DMS53 treated with DMSO at 0.1 percent for 48 hours (cell line): ENCODE measurements around the gene SKIC2.
"Not testable (repeated sequence)": the region's sequence is repeated elsewhere in the genome, so short reads cannot be mapped to it uniquely, and the experiment has no call there.

ENCODE experiments used
- DNase-seq: peaks from one replicate; lab custom pipeline; 2025; ENCODE audit not compliant: unreplicated experiment; lab: John Stamatoyannopoulos, UW

The SKIC2 gene

DNA sequence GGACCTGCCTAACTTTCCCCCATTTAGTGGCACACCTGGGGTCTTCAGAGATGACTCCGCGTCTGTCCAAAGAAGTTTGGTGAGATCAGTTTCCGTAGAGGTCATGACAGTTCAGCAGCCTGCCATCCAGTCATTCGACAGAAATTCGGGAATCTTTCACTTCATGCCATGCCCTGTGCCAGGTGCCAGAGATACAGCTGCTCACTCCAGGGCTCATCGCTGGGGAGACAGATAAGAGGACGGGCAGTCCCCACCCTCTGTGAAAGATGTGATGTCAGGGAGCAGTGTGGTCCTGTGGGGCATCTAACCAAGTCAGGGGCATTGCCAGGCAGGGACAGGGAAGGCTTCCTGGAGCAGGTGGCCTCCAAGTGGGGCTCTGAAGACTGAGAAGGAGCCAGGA lies 44.3 kb downstream of the SKIC2 start:
- not testable (repeated sequence) for DNase-seq

DNA sequence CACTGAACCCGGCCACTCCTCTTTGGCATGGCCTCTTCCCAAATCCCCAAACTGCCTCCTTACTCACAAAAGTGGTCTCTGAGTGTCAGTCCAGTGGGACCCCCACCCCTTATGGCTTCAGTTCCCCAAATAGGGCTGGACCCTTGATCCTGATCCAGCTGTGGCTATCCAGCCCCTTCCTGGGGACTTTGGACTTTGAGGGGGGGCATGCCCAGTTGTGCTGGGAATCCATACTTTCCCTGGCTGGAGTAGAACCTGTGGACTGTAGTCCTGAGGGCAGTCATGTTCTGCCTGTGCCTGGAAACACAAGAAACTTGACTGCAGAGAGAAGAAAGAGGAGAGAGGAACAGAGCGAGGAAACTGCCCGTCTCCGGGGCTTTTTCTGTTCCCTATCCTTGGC lies 45.4 kb downstream of the SKIC2 start:
- DNase-seq: not testable (repeated sequence)

DNA sequence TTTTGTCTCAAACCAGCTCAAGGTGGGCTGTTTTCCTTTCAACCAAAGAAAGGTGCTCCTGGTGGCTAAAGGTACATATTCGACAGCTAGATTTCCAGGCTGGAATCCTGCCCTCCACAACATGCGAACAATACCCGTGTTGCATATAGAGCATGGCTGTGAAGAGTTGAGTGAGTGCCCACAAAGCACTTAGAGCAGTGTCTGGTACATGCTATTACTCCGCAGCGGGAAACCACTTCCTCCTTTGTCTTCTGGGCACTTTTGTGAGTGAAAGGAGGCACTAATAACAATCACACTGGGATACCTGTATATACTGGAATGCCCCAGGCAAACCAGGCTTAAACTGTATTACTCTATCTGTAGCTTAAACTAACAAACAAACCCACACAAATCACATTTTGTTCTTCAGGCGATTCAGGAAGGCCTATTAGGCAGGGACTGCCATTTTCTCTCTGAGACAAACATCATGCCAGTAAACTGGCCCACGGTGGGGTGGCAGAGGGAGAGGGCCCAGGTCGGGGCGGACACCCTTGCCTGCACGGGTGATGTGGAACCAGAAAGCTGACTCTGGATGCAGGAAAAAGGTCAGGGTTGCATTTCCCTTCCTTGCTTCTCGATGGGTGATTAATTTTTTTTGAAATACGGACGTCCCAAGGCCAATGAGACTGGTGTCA lies 46.0 kb downstream of the SKIC2 start:
- DNase-seq: not testable (repeated sequence)

DNA sequence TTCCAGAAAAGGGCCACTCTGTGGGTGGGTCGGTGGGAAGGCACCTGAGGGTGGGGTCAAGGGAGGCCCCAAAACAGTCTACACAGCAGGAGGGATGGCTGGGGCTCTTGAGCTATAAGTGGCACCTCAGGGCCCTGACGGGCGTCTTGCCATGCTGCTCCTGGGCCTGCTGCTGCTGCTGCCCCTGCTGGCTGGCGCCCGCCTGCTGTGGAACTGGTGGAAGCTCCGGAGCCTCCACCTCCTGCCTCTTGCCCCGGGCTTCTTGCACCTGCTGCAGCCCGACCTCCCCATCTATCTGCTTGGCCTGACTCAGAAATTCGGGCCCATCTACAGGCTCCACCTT lies 46.5 kb downstream of the SKIC2 start:
- not testable (repeated sequence) for DNase-seq

DNA sequence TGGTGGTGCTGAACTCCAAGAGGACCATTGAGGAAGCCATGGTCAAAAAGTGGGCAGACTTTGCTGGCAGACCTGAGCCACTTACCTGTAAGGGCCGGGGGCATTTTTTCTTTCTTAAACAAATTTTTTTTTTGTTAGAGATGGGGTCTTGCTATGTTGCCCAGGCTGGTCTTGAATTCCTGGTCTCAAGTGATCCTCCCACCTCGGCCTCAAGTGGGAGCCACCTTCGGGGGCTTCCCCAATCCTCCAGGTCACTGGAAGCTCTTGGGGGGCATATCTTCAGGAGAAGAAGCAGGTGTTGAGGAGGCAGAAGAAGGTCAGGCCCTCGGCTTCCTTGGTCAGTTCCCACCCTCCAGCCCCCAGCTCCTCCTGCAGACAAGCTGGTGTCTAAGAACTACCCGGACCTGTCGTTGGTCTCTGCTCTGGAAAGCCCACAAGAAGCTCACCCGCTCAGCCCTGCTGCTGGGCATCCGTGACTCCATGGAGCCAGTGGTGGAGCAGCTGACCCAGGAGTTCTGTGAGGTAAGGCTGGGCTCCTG lies 47.1 kb downstream of the SKIC2 start:
- DNase-seq: not testable (repeated sequence)

GRCh38 chr6:32007086-32007485 lies 48.1 kb downstream of the SKIC2 start:
- not testable (repeated sequence) for DNase-seq

DNA sequence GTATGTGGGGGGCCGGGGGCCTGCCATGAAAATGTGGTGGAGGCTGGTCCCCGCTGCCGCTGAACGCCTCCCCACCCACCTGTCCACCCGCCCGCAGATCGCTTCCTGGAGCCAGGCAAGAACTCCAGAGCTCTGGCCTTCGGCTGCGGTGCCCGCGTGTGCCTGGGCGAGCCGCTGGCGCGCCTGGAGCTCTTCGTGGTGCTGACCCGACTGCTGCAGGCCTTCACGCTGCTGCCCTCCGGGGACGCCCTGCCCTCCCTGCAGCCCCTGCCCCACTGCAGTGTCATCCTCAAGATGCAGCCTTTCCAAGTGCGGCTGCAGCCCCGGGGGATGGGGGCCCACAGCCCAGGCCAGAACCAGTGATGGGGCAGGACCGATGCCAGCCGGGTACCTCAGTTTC lies 49.1 kb downstream of the SKIC2 start:
- DNase-seq: not testable (repeated sequence)

- DNase-seq: not testable (repeated sequence)
Measured at GRCh38 chr6:32008616-32009015, 49.6 kb downstream of the SKIC2 start.

DNA sequence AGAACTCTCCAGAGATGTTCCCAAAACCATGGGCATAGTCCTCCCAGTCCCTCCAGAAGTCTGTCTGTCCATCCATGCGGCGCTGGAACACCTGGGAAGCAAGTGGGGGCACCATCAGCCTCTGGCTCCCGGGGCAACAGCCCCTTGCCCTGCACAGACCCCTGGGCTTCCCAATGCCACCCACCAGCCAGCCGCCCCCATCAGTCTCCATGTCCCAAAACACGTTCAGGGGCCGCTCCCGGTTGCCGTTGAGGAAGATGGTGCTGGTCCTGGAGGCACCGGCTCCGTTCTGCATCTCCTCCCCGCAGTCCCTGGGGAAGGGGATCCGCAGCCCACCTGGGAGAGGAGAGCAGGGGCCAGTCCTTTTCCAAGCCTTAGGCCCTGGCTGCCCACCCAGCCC lies 50.6 kb downstream of the SKIC2 start:
- DNase-seq: not testable (repeated sequence)

DNA sequence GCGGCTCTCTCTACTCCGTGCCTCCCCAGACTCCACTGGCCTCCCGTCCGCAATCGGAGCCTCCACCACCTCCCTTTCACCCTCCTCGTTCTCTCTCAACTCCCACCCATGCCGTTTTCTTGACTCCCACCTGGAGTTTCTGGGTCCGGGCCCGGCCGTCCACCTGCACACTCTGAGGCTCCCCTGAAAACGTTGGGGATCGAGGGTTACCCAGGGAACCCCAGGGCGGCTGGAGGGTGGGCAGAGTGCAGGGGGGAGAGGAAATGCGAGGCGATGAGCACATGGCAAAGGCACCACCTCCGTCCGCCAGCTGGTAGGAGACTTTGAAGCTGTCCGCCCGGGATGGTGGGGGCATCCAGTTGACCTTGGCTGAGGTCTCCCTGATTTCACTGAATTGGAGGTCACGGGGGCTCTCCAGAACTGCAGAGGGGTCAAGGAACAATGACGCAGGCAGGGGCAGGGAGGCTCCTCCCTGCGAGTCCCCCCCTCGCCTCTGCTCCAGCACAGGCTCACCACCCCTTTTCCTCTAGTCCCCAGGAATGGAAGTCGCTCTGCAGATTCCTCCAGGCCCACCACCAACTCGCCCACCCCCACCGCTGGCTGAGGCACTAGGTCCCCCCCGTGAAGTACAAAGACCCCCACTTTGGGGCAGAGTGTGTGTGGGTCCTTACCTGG lies 52.0 kb downstream of the SKIC2 start:
- DNase-seq: not testable (repeated sequence)

DNA sequence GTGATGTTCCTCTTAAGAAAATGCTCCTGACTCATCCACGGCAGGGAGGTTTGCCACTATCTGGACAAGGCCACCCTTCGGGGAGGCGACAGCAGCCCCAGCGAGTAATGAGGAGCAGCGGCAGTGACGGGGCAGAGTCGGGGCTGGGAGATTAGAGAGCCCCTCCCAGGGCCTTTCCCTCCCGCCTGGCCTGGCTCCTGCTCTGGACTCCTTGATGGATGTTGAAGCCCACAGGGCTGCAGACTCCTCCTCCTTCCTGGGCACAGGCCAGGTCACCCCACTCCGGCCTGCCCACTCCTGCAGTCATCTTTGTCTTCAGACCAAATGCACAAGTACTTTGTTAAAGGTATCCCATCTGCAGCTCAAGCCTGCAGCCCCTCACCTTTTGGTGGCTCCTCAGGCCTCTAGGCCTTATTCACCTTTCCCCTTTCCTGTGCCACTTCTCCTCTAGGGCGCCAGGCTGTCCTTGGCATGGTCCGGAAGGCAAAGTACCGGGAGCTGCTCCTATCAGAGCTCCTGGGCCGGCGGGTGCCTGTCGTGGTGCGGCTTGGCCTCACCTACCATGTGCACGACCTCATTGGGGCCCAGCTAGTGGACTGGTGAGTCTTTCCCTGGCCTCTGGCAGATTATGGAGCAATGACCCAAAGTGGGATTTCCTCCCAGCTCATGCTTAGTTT lies 54.1 kb downstream of the SKIC2 start:
- DNase-seq: not testable (repeated sequence)

- not testable (repeated sequence) for DNase-seq
Measured at GRCh38 chr6:32013738-32014137, 54.8 kb downstream of the SKIC2 start.

DNA sequence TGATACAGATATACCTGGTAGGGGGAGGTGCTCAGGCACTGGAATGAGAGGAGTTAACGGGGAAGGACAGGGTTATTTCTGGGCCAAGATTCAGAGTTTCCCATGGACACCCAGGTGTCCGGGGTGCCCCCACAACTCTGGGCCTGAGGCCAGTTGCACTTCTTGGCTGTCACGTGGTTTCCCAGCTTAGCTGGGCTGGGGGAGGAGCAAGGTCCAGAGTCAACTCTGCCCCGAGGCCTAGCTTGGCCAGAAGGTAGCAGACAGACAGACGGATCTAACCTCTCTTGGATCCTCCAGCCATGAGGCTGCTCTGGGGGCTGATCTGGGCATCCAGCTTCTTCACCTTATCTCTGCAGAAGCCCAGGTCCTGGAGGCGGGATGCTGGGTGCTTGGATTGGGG lies 55.6 kb downstream of the SKIC2 start, which contains the start of gene C4B:
Gene C4B (plus strand): TSS at position 249 of the 400 bp plus-strand sequence. CDS start 51 bp downstream, at position 300.
- DNase-seq: not testable (repeated sequence)
